ENCODE results near the gene FMNL2.
"Not testable (repeated sequence)": the region's sequence is repeated elsewhere in the genome, so short reads cannot be mapped to it uniquely, and the experiment has no call there.

The FMNL2 gene

GRCh38 chr2:152375174-152375573 is 40.2 kb downstream of the FMNL2 start:
- no peak for DNase-seq (ENCODE audit: low spot score)

GRCh38 chr2:152376385-152376784 is 41.4 kb downstream of the FMNL2 start:
- DNase-seq (ENCODE audit: low spot score), result no peak

GRCh38 chr2:152376968-152377367 is 42.0 kb downstream of the FMNL2 start:
- no peak for DNase-seq (ENCODE audit: low spot score)

GRCh38 chr2:152379089-152379488 is 44.1 kb downstream of the FMNL2 start:
- DNase-seq (ENCODE audit: low spot score), result no peak

GRCh38 chr2:152380261-152381055 is 45.5 kb downstream of the FMNL2 start:
- no peak for DNase-seq (ENCODE audit: low spot score)

GRCh38 chr2:152383702-152384101 is 48.7 kb downstream of the FMNL2 start:
- no peak for DNase-seq (ENCODE audit: low spot score)

GRCh38 chr2:152384992-152385391 is 50.0 kb downstream of the FMNL2 start:
- DNase-seq (ENCODE audit: low spot score), result no peak

- DNase-seq (ENCODE audit: low spot score), result no peak
Observed at GRCh38 chr2:152385650-152386049, 50.7 kb downstream of the FMNL2 start.

- no peak for DNase-seq (ENCODE audit: low spot score)
Observed at GRCh38 chr2:152386266-152386665, 51.3 kb downstream of the FMNL2 start.

- DNase-seq (ENCODE audit: low spot score), result no peak
Observed at GRCh38 chr2:152387041-152387440, 52.1 kb downstream of the FMNL2 start.

- DNase-seq (ENCODE audit: low spot score), result not testable (repeated sequence)
Observed at GRCh38 chr2:152388269-152388668, 53.3 kb downstream of the FMNL2 start.

GRCh38 chr2:152389483-152389882 is 54.5 kb downstream of the FMNL2 start:
- DNase-seq (ENCODE audit: low spot score), result no peak

GRCh38 chr2:152390837-152391236 is 55.9 kb downstream of the FMNL2 start:
- DNase-seq (ENCODE audit: low spot score), result no peak

- DNase-seq (ENCODE audit: low spot score), result no peak
Observed at GRCh38 chr2:152391318-152391717, 56.3 kb downstream of the FMNL2 start.

GRCh38 chr2:152393377-152393776 is 58.4 kb downstream of the FMNL2 start:
- DNase-seq (ENCODE audit: low spot score), result no peak

- no peak for DNase-seq (ENCODE audit: low spot score)
Observed at GRCh38 chr2:152394326-152394725, 59.4 kb downstream of the FMNL2 start.

GRCh38 chr2:152395103-152395502 is 60.1 kb downstream of the FMNL2 start:
- DNase-seq (ENCODE audit: low spot score), result no peak

- no peak for DNase-seq (ENCODE audit: low spot score)
Observed at GRCh38 chr2:152395572-152395971, 60.6 kb downstream of the FMNL2 start.

GRCh38 chr2:152396051-152396511 is 61.1 kb downstream of the FMNL2 start:
- no peak for DNase-seq (ENCODE audit: low spot score)

- DNase-seq (ENCODE audit: low spot score), result no peak
Observed at GRCh38 chr2:152396763-152397162, 61.8 kb downstream of the FMNL2 start.

GRCh38 chr2:152399003-152399402 is 64.0 kb downstream of the FMNL2 start:
- no peak for DNase-seq (ENCODE audit: low spot score)

- no peak for DNase-seq (ENCODE audit: low spot score)
Observed at GRCh38 chr2:152400607-152401214, 65.7 kb downstream of the FMNL2 start.
